Measurements from ENCODE around the gene SEC14L1.

SEC14L1 gene

DNA sequence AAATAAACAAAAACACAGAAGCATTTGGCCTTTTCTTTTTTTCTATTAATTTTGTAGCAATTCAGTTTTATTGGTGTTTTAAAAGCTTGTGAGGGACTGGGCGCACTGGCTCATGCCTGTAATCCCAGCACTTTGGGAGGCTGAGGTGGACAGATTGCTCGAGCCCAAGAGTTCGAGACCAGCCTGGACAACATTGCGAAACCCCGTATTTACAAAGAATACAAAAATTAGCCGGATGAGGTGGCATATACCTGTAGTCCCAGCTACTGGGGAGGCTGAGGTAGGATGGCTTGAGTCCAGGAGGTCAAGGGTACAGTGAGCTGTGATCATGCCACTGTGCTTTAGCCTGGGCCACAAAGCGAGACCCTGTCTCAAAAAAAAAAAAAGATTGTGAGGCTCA lies 53.4 kb downstream of the SEC14L1 start:
- H3K9me3 ChIP-seq, result no peaks in the 10 kb centered on the region
- no peak overlapping the region for H3K27ac ChIP-seq
- intact Hi-C loops (cut with DNase I; ENCODE audit: low total_unique reads), result no loop called here
- H3K36me3 ChIP-seq, result peaks cover 73 to 85% (median 82%) of the 10 kb centered on the region in 3 donors
- TF ChIP-seq, protein P1, sequence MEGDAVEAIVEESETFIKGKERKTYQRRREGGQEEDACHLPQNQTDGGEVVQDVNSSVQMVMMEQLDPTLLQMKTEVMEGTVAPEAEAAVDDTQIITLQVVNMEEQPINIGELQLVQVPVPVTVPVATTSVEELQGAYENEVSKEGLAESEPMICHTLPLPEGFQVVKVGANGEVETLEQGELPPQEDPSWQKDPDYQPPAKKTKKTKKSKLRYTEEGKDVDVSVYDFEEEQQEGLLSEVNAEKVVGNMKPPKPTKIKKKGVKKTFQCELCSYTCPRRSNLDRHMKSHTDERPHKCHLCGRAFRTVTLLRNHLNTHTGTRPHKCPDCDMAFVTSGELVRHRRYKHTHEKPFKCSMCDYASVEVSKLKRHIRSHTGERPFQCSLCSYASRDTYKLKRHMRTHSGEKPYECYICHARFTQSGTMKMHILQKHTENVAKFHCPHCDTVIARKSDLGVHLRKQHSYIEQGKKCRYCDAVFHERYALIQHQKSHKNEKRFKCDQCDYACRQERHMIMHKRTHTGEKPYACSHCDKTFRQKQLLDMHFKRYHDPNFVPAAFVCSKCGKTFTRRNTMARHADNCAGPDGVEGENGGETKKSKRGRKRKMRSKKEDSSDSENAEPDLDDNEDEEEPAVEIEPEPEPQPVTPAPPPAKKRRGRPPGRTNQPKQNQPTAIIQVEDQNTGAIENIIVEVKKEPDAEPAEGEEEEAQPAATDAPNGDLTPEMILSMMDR (IDR thresholded peaks at IDR 0.05), result no peak
- DNase-seq, result no peak
- no peaks in the 10 kb centered on the region for H3K27me3 ChIP-seq
- no peak overlapping the region for H3K4me3 ChIP-seq
- H3K4me1 ChIP-seq, result no peaks in the 10 kb centered on the region

GRCh38 chr17:77196251-77196650 lies 55.5 kb downstream of the SEC14L1 start:
- TF ChIP-seq, protein P1 (IDR thresholded peaks at IDR 0.05), result no peak
- H3K4me1 ChIP-seq, result no peaks in the 10 kb centered on the region
- H3K4me3 ChIP-seq, result no peak overlapping the region
- no peaks in the 10 kb centered on the region for H3K27me3 ChIP-seq
- no peaks in the 10 kb centered on the region for H3K9me3 ChIP-seq
- no peak overlapping the region for H3K27ac ChIP-seq
- no peak for DNase-seq
- H3K36me3 ChIP-seq, result peaks cover 87 to 98% (median 91%) of the 10 kb centered on the region in 3 donors
- intact Hi-C loops (cut with DNase I; ENCODE audit: low total_unique reads), result no loop called here

DNA sequence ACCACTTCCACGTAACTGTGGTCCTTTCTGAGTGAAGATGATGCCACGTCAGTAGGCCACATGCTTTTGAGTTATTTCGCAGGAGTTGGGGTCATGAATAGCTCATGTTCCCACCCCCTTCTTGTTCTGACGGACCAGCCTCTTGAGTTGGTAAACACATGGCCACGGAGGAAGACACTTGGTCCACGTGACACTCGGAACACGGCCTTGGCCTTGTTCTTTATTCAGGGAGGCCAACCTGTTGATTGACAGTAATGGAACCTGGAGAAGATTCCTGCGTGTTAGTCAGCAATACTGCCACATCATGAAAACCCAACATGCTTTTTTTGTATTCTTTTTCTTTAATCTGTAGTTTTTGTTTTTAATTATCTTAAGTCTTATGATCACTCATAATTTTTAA lies 56.3 kb downstream of the SEC14L1 start:
- no peaks in the 10 kb centered on the region for H3K9me3 ChIP-seq
- H3K27me3 ChIP-seq, result no peaks in the 10 kb centered on the region
- intact Hi-C loops (cut with DNase I; ENCODE audit: low total_unique reads), result no loop called here
- peaks cover 87 to 98% (median 91%) of the 10 kb centered on the region in 3 donors for H3K36me3 ChIP-seq
- H3K4me1 ChIP-seq, result no peaks in the 10 kb centered on the region
- no peak for DNase-seq
- TF ChIP-seq, protein P1 (IDR thresholded peaks at IDR 0.05), result no peak
- no peak overlapping the region for H3K27ac ChIP-seq
- H3K4me3 ChIP-seq, result no peak overlapping the region

DNA sequence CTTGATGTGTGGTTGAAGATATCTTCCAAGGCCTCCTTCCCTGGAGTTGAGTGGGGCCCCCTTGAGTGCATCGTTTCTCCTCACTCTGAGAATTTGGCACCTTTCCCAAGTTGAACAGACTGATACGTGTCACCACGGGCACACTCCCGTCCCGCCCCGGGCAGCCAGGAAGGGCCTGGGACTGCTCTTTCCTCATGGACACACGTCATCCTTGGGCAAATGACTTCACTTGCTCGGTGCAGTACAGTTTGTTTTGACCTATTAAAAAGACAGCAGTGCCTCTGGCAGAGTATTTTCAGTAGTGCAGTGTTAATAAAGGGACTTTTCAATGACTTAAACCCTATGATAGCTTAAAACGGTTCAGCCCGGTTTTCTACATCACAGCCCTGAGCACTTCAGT lies 59.9 kb downstream of the SEC14L1 start:
- TF ChIP-seq, protein P1 (IDR thresholded peaks at IDR 0.05), result no peak
- intact Hi-C loops (cut with DNase I; ENCODE audit: low total_unique reads), result no loop called here

GRCh38 chr17:77203436-77203835 lies 62.7 kb downstream of the SEC14L1 start:
- TF ChIP-seq, protein P1 (IDR thresholded peaks at IDR 0.05), result no peak
- no peaks in the 10 kb centered on the region for H3K27me3 ChIP-seq
- intact Hi-C loops (cut with DNase I; ENCODE audit: low total_unique reads), result no loop called here
- H3K4me1 ChIP-seq, result no peaks in the 10 kb centered on the region
- peaks cover 84 to 98% (median 88%) of the 10 kb centered on the region in 3 donors for H3K36me3 ChIP-seq
- no peak overlapping the region for H3K27ac ChIP-seq
- DNase-seq, result peak in 1 of 2 donors; percentile 39
- no peak overlapping the region for H3K4me3 ChIP-seq
- no peaks in the 10 kb centered on the region for H3K9me3 ChIP-seq

More for the DNA sequence above, 59.9 kb downstream of the SEC14L1 start:
- no peak overlapping the region for H3K4me3 ChIP-seq
- no peak overlapping the region for H3K27ac ChIP-seq
- H3K36me3 ChIP-seq, result peaks cover 84 to 98% (median 90%) of the 10 kb centered on the region in 3 donors
- H3K9me3 ChIP-seq, result no peaks in the 10 kb centered on the region
- H3K4me1 ChIP-seq, result no peaks in the 10 kb centered on the region
- peak in 1 of 2 donors; percentile 32 for DNase-seq
- no peaks in the 10 kb centered on the region for H3K27me3 ChIP-seq

- no peak overlapping the region for H3K4me3 ChIP-seq
- peak in 1 of 2 donors; percentile 24 for DNase-seq
- H3K36me3 ChIP-seq, result peaks cover 87 to 98% (median 90%) of the 10 kb centered on the region in 3 donors
- intact Hi-C loops (cut with DNase I; ENCODE audit: low total_unique reads), result no loop called here
- H3K9me3 ChIP-seq, result no peaks in the 10 kb centered on the region
- no peaks in the 10 kb centered on the region for H3K4me1 ChIP-seq
- H3K27me3 ChIP-seq, result no peaks in the 10 kb centered on the region
- TF ChIP-seq, protein P1 (IDR thresholded peaks at IDR 0.05), result no peak
- no peak overlapping the region for H3K27ac ChIP-seq
Observed at GRCh38 chr17:77203846-77204245, 63.1 kb downstream of the SEC14L1 start.

Measured in tibial artery (tissue), 4 donors.